HG03354 (cell line): ENCODE results near the gene COL16A1.

Experiments used
- ATAC-seq: cut with Tn5 transposase; IDR thresholded peaks from one replicate; pipeline ENCODE4 v1.9.1; 2021; ENCODE audit warnings: mild to moderate bottlenecking; ENCODE audit not compliant: unreplicated experiment, poor library complexity, severe bottlenecking

Gene COL16A1

DNA sequence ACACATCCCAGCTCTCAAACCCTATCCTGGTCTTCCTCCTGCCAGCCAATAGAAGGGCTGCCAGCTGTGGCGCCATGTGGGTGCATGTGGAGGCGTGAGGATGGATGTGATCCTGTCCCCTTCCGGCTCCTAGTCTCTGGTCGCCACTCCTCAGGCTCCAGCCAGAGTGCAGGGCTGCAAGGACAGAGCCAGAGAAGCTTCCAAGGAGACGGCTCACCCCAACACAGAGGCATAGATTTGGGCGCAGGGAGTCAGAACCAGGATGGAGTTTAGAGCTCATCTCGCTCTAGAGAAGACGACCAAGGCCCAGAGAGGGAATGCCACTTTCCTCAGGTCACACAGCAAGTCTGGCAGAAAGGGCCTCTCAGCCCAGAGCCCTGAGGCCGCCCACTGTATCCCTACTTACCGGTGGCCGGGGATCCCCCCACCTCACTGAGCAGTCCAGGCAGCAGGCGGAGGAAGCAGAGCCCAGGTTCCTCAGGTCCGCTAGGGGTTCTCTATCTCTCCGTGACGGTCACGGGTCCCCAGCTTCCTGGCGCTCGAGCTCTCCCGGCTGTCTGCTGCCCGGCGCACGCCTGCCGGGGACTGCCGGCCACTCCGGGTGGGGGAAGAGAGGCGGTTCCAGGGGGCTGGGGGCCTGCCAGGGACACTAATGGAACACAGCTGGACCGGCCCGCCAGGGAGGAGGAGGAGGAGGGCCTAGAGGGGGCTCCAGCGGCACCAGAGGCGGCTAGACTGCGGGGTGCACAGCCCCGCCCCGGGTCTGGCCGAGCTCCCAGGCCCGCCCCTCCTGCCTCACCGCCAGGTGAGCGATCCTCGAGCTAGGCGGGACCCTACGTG, at the start of gene COL16A1:
Gene COL16A1, minus strand, starts transcription at position 587 of the 840 bp plus-strand sequence. CDS start 1,824 bp downstream, outside the sequence.
- no peak for ATAC-seq

DNA sequence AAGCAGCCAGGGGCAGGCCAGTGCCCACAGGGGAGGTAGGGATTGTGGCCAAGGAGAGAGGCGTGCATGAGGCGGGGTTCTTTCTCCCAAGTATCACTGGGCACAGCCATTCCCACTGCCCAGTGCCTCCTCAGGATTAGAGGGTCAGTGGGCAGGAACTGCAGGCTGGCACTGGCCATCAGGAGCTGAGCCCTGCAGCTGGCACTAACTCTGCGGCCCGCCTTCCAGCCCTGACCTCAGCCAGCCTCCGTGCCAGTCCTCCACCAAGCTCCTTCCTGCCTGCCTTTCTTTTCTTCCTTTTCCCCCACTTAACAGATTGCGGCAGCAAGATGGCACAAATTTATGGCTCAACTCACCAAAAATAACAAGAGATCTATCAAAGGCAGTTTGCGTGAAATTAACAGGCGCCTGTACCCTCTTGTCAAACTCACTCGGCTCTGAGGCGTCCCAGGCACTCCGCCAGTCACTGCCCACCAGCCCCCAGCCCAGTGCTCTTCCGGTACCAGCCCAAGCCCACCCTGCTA, 49.2 kb upstream of the COL16A1 start:
- no peak for ATAC-seq

DNA sequence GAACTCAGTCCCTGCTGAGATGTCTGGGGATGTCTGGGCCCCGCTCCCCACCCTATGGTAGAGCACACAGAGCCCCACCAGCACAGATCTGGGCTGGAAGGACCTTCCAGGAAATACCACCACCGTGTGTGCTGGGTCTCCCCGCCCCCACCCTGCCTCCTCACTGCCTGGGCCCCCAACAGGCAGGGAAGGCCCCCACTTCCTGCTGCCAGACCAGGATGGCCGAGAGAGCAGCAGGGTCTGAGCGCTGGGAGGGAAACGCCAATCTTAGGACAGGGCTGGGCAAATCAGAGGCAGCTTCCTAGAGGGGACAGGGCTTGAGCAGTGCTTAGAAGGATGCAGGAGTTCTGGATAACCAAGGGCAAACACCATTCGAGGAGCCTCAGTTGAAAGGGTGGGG, 48.4 kb upstream of the COL16A1 start:
- ATAC-seq, result no peak

DNA sequence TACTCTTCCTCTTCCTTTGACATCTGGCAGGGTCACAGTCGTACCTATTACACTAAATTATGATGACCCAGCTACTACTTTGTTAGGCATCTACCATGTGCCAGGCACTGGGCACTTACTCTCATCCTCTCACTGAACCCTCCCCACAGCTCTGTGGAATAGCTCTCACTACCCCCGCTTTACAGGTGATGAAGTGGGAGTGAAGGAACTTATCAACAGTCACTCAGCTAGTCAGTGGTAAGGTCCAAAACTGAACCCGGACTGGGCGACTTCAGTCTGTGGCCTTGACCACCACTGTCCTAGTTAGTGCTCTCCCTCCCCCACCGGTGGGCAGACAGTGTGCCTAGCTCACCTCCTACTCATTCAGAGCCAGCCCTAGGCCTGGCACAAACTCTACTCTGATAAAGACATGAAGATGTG, 48.0 kb upstream of the COL16A1 start:
- ATAC-seq, result no peak

DNA sequence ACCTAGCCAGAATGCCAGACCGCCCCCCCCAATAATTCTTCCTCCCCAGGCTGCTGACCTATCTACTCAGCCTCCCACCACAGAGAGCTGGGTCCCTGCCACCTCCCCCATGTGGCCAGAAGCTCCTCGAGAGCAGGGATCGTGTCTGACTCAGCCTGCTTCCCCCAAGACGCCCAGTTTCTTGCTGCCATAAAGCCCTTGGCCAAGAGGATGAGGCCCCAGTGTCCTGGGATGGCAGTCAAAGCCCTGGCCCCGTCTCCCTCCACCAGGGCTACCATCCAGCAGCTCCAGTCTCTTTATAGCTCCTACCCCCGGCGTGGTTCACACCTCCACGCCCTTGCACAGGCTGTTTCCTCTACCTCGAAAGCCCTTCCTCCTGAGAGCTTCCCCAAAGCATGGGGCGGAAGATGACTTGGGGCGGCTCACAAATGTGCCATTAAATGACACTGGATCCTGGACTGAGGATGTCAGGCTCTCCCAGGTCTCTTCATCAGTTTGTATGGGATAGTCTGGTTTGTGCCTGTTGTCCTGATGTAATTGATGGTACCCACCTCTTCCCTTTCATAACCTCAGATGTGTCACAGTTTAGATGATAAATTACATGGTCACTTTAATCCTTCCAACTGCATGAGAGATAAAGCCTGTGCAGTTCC, 47.2 kb upstream of the COL16A1 start:
- ATAC-seq, result no peak

DNA sequence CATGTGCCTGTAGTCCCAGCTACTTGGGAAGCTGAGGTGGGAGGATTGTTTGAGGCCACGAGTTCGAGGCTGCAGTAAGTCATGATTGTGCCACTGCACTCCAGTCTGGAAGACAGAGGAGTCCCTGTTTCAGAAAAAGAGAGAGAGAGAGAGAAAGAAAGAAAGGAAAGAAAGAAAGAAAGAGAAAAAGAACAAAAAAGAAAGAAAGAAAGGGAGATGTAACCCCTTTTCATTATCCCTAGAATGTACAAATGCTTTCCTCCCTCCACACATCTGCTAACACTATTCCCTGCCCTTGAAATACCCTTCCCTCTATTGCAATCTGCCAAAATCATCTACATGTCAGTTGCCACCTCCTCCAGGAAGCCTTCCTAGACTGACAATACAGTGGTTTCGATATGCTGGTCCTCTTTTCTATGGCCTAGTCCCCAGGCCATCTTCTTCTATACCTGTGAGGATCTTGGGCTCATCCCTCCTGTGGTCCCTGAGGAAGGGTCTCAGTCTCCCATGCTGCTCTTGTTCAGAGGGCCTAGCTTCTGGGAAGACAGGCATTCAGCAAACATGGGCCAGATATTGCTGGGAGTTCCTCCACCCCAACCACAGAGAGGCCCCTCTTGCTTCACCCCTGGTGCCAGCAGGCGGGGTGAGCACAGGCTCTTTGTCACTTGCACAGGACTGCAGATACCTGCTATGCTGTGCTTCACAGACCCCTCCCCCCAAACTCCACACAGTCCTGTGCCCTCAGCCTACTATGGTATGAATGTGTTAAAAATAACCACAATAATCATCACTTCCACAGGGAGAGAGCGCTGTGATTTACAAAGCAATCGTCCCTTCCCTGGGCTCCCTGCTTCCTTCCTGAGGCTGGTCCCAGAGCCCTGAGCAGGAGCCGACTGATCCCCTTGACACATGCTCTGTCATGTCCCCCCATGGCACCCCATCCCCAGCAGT, 46.2 kb upstream of the COL16A1 start:
- no peak for ATAC-seq

DNA sequence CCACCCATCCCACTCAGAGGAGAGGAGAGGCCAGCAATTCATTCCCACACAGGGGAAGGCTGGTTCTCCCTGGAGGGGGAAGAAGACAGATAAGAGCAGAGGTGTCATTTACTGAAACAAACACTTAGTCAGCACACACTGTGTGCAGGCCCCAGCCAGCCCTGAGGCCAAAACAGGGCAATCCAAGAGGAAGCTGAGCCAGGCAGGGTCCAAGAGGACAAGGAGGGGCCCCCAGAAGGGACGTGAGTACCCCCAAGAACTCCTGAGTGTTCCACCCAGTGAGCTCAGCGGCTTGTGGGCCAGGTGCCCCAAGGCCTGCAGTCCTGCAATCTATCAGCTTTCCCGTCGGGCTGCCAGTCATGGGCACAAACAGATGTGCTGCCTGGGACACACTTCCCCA, 44.5 kb upstream of the COL16A1 start:
- no peak for ATAC-seq

DNA sequence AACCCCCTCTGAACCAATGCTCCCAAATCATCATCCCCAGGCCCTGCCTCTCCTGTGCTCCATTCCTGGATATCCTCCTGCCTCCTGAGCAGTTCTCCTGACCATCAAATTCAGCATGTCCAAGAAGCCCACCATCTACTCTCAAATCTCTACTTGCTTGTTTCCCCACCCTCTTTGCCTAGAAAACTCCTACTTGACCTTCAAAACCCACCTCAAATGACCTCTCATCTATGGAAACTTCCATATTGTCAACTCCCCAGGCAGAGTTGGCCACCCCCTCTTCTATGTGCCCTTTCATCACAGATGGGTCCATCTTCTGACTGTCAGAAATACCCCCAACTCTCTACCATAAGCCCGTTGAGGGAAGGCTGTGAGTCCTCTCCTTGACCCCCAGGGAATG, 43.5 kb upstream of the COL16A1 start:
- no peak for ATAC-seq

DNA sequence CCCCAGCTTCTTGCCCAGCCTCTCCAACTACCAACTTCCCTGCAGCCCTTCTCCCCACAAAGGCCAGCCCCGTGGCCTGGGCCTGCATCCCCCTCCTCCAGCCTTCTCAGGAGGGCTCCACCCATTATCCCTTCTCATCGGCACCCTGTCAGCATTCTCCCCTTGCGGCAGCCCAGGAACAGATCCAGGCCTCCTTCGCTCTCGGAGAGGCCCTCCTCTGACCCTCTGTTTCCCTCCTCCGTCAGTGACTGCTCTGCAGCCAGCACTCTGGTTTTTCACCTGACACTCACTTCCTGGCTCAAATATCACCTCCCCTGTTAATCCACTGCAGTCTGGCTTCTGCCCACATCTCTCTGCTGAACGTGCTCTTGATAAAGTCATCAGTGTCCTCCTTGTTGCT, 42.9 kb upstream of the COL16A1 start:
- ATAC-seq, result no peak

DNA sequence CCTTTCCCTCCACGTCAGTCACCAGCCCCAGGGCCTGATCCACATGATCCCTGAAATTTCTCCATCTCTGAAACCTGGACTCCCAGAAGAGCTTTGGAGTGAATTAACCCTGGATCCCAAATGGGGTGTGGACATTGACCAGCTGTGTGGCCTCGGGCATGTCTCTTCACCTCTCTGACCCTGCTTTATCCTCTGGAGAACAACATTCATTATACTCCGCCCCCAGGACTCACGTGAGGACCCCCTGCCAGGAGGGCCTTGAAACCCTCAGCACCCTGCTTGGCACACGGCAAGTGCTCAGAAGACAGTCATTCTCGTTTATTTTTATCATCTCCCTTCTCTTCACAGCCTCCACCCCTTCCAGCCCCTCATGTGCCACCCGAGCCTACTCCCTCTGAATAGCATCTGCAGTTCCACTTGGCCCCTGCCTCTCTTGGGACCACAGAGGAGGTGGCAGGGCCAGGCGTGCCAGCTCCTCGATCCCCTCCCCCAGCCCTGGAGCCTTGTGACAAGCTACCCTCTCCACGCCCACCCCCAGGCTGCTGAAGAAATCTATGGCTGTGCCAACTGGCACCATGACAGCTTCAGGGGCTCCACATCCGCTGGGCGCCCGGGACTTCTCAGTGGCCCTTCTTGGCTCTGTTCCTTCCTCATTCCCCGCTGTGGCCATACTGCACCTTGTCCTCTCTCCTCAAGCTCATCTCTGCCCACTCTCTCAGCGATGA, 42.3 kb upstream of the COL16A1 start:
- ATAC-seq, result no peak

DNA sequence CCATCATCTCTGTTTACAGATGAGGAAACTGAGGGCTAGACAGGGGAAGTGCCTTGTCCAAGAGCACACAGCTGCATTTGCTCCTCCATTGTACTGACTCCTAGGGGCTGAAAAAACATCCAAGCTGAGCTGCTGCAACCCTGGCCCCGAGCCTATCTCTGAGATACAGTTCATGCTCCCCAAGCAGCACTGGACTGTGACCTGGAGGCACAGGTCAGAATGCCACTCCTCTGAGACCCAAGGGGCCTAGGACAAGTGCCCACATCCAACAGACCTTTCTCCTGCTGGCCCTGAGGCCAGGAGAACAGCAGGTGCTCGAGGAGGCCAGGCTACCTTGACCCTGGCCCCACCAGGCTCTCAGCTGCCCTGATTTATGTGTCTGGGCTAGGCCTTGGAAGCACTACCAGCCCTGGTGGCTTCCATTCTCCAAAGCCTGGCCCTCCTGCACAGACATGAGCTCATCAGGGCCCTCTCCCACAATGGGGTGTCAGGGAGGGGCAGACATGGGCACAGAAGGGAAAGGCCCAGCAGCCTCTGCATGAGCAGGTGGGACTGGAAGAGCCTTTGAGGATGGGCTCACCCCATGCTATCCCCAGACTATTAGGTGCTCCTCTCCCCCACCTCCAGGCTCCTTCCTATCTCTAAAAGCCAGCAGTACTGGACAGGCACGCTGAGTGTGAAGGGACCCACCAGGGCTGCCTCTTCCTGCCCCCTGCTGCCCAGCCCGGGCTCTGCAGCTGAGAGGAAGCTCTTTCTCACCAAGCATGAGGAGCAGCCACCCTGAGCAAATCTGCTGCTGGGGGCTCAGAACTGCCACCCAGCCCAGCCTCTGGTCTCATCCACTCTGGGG, 41.5 kb upstream of the COL16A1 start:
- no peak for ATAC-seq

DNA sequence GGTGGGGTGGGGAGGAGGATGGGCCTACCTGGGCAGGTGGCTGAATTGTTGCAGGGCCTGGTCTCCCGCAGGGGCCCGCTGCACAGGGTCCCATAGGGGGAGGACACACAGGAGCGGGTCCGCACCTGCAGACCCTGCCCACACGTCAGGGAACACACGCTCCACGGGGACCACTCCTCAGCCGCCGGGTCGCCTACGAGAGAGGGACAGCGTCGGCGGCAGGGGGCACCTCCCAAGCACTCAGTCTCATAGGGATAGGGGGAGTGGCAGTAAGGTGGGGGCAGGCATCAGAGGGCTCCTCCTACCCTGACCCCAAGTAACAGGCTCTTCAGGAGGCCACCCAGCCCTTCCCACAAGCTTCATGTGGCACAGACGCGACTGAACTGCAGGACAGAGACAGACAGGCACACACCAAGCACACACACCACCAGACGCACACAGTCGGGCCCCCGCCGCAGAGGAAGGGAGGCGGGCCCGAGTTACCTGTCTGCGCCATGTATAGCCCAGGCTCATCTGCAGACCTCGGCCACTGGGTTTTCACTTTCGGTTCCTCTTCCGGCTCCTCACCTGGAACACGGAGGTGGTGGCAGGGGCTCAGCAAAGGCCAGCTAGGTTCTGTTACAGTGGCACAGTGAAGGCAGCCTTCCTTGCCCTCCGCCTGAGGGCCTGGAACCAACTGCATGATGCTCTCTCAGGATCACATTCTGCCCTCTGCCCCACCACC, 40.5 kb upstream of the COL16A1 start:
- peak; percentile 80 for ATAC-seq

DNA sequence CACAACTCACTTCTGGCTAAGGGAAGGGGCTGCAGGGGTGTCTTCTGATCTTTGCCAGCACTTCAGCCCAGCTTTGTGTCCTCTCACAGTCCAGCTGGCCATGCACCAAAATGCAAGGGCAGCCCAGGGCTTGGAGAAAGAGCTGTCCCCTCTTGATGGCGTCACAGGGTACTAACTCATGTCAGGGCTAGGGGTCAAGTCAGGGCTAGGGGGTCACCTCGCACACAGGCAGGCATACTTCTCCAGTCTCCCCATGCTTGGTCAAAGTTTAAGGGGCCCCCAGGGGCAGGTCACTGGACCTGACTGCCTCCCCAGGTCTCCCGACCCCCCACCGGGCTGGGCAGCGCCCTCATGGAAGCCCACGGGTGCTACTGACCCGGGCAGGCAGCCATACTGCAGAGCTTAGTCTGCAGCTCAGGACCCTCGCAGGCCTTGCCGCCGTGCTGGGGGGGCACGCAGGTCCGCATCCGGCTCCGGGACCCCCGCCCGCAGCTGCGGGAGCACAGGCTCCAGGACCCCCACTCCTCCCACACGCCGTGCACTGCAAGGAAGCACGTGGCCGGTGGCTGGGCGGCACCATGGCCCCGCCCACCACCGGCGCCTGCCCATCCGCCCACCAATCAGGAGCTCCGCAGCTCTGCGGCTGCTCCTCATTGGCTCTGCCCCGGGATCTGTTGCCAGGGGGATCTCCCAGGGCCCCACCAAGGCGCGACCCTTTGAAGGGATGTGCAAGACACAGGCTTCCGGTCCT, 38.8 kb upstream of the COL16A1 start:
- no peak for ATAC-seq

DNA sequence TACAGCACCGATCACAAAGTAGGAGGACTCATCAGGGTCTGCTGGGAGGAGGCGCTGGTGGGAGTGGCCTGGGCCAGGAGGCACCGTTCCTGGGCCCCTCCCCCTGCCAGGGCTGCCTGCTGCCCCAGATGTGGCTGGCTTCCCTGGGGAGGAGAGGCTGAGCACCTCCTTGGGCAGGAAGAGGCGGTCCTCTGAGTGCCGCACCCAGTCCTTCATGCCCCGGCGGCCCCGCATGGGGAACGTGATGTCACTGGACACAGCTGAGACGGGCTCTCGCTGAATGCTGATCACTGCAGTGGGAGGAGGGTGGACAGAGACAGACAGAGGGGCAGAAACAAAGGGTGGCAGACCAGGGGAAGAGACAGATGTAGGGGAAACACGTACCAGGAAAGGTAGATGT, 35.5 kb upstream of the COL16A1 start:
- ATAC-seq, result no peak

DNA sequence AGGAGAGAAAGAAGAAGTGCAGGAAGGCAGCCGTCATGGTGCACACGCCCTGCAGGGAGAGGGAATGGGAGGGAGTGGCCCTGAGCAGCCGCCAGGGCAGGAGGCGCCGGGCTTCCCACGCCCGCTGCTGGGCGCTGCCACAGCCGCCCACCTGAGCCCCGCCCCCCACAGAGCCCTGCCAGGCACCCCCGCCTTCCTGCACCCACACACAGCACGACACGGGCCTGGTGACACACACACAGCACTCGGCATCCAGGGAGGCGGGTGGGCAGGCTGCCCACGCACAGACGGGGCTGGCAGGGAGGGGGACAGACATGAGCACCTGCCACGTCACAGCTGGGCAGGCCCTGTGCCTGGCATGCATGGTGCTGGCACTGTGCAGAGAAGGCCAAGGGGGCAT, 32.9 kb upstream of the COL16A1 start:
- no peak for ATAC-seq

DNA sequence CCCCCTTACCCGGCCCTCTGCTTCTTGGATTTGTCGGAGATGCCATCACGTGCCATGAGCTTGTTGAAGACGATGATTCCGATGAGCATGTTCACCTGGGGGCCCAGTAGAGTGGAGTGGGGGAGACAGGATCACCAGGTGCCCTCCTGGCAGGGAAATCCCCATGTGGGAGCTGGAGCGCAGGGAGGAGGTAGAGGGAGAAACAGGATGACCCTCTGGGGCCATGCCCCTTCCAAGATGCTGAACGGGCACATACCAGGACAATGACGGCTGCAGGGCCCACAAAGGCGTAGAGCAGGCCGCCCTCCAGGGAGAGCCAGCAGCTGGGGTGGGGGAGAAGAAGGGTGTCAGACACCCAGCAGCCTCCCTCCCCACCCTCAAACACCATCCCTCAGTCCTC, 31.8 kb upstream of the COL16A1 start:
- no peak for ATAC-seq

DNA sequence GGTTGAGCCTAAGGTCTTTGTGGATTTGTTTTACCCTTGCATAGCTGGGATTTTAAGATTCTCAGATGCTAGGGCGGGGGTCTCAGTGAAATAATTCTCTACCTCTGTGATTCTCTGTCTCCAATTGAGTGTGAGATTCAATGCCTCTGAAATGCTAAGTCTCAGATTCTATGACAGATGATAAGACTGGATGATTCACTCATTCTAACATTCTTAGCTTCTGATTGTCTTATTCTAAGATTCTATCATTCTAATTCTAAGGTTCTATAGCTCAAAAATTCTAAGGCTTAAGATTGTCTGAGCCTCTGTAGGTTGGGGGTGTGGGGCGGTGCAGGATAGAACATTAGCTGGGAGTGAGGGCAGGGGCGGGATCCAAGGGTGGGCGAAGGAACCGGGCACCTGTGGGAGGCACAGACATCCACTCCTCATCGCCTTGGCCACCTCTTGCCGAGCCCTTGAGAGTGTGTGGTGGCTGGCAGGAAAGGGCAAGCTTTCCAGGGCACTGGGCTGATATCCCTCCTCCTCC, 30.8 kb upstream of the COL16A1 start:
- no peak for ATAC-seq
